Activated CD4-positive, CD25-positive, alpha-beta regulatory T cell treated with anti-CD3 and anti-CD28 coated beads, Interleukin-2, amount 50 U/mL, for 16 hours (primary cell): Measurements from ENCODE around the gene LITAF.
"Not testable (repeated sequence)": the region's sequence is repeated elsewhere in the genome, so short reads cannot be mapped to it uniquely, and the experiment has no call there.

Experiments
- DNase-seq: peaks from one replicate; pipeline ENCODE4 v3.0.0-alpha.2; 2020; ENCODE audit warnings: low read depth, low spot score

LITAF gene

DNA sequence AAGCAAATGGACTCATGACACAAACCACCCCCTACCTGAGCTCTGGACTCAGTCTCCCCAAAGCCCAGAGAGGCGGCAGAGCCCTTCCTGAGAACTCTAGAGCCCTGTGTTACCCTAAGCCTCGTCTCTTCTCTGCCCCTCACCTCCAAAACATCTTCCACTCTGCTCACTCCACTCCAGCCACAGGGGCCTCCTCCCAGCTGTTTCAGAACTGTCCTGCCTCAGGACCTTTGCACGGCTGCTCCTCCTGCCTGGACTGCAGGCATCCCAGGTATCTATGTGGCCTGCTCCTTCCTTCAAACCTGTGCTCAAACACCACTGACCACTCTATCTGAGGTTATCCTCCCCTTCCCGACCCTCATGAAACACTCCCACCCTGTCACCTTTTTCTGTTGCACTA, 12.9 kb upstream of the LITAF start:
- DNase-seq = no peak

DNA sequence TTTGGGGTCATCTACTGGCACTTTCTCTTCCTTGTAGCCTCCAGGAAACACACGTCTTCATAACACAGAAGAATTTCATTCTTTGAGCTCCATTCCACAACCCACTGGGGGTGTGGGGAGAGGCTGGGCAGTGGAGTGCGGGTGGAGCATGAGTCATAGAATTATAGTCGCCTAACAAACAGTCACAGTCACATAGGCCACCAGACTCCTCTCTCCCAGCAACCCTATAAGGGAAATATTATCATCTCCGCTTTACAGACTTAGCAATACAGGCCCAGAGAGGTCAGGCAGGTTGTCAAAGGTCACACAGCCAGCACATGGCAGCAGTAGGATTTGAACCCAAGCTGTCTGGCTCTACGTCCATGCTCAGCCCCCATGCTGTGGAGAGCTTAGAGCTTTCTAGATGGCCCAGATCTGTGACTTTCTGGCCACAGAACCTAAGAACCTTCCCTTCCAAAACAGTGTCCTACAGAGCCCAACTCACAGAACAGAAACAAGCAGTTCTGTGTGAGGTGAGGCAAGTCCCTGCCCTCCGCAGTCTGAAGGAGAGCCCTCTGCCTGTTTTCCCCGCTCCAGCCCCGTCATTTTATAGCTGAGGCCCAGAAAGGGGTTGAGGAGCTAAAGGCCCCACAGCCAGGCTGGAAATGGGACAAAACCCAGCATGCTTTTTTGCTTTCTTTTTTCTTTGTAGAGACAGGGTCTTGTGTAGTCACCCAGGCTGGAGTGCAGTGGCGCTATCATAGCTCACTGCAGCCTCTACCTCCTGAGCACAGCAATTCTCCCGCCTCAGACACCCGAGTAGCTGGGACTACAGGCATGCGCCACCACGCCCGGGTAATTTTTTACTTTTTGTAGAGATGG, 10.7 kb upstream of the LITAF start:
- no peak for DNase-seq

DNA sequence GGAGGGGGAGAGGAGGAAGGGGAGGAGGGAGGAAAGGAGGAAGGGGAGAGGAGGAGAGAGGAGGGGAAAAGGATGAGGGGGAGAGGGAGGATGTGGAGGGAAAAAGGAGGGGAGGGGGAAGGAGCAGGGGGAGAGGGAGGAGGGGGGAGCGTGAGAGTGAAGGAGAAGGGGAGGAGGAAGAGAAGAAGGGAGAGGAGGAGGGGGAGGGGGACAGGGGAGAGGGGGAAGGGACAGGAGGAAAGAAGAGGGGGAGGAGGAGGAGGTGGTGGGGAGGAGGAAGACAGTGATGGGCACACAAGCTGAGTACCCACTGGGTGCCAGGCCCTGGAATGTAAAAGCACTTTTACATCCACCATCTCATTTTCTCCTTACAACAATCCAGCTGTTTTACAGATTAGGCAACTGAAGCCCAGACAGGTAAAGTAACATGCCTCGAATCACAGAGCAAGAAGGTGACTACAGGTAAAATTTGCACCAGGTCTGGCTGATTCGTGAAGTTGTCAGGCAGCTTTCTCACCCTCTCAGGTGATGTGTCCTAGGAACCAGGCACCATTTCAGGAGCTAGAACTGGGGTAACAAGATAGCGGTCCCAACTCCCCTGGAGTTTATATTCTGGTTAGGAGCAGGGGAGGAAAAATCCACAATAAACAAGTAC, 10.0 kb upstream of the LITAF start:
- no peak for DNase-seq

DNA sequence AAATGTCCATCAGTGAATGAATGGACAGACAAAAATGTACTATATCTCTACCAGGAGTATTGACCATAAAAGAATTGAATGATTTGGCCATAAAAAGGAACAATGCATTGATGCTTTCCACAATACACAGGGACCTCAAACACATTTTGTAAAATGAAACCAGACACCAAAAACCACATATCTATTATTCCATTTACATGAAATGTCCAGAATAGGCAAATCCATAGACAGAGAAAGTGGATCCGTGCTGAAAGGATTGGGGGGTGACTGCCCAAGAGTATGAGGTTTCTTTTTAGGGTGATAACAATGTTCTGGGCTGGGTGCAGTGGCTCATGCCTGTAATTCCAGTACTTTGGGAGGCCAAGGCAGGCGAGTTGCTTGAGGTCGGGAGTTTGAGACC, 6.9 kb upstream of the LITAF start:
- DNase-seq = no peak

DNA sequence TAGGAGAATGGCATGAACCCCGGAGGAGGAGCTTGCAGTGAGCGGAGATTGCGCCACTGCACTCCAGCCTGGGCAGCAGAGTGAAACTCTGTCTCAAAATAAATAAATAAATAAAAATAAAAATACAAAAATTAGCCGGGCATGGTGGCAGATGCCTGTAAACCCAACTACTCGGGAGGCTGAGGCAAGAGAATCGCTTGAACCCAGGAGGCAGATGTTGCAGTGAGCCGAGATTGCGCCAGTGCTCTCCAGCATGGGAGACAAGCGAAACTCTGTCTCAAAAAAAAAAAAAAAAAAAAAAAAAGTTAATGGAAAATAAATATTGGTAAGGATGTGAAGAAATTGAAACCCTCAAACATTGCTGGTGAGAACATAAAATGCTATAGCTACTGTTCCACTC, 6.4 kb upstream of the LITAF start:
- not testable (repeated sequence) for DNase-seq

DNA sequence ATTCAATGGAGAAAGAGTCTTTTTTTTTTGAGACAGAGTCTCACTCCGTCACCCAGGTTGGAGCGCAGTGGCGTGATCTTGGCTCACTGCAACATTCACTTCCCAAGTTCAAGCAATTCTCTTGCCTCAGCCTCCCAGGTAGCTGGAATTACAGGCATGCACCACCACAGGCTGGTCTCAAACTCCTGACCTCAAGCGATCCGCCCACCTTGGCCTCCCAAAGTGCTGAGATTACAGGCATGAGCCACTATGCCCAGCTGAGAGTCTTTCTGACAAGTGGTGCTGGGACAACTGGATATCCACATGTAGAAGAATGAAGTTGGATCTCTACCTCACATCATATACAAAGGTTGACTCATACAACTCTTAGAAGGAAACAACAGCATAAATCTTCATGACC, 4.9 kb upstream of the LITAF start:
- DNase-seq = not testable (repeated sequence)

DNA sequence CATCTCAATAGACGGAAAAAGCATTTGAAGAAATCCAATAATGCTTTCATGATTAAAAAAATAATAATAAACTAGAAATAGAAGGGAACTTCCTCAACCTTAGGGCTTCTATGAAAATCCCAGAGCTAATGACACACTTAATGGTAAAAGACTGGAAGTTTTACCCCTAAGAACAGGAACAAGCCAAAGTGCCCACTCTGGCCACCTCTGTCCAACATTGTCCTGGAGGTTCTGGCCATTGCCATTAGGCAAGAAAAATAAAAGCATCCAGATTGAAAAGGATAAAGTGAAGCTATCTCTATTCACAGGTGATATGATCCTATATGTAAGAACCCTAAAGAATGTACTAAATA, 2.5 kb upstream of the LITAF start:
- DNase-seq = no peak

DNA sequence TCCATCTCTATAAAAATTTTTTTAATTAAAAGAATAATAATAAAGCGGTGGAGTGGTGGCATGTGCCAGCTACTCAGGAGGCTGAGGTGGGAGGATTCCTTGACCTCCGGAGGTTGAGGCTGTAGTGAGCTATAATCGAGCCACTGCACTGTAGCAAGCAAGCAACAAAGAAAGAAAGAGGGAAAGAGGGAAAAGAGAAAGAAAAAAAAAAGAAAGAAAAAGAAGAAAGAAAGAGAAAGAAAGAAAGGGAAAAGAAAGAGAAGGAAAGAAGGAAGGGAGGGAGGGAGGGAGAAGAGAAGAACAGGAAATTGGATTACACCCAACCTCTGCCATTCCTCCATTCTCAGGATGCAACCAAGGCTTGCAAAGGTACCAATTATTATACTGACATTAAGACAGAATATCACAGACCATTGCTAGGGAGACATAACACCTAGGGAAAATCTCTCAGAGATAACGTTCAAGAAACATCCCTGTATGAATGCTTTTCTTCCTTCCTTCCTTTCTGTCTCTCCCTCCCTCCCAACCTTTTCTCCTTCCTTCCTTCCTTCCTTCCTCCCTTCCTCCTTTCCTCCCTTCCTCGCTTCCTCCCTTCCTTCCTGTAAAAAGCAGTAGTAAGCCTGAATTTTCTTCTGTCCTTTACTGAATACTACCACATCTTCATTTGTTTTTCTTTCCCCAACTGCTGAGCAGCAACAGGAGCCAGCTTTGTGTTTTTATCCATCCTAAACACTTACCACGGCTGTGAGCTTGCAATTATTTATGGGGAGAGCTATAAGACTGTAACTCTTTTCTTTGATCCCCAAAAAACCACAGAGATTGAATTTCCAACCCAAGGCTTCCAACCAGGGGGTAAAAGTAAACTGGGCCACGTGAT, 1.8 kb upstream of the LITAF start:
- DNase-seq = no peak

DNA sequence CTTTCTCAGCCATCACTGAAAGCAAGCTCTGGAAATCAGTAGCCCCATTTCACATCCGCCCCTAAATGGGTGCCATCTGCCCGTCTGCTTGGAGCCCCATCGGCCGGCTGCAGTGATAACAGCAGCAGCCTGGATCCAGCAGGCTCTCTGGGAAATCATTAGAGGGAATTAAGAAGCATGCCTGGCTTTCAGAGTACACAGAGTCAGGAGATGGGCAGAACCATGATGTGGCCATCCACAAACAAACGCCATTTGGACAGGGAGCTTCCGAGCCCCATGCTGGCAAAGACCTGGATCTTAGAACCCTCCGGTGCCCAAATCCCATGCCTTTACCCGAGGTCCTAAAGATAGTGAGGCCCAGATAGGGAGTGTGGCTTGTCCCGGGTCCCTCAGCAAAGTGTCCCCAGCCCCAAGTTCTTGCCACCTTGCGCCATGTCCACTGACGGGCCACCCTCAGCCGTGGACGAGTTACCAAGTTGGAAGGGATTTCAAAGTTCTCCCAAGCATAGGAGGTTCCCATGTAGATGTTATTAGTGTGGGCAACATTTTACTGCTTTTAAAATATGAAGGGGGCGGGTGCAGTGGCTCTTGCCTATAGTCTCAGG, 1.0 kb upstream of the LITAF start:
- DNase-seq = no peak

DNA sequence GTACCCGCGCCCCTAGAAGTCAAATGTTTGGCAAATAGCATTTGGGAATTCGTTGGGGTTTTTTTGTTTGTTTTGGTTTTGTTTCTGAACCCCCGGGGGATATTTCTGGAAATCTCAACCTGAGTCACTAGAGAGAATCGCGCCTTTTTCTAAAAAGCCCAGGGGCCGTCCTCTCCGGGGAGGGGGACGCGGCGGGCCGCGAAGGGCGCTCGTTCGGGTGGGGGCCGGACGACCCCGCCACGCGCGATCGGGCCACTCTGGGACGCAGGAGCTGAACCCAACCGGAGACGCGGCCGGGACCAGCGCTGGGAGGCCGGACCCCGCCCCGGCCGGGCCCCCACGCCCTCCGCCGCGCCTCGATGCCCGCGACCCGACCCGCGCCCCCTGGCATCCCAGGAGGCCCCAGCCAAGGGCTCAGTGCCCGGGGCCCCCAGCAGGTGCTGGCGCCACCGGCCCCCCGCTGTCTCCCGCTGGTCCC, 302 bp downstream of the LITAF start:
- no peak for DNase-seq

DNA sequence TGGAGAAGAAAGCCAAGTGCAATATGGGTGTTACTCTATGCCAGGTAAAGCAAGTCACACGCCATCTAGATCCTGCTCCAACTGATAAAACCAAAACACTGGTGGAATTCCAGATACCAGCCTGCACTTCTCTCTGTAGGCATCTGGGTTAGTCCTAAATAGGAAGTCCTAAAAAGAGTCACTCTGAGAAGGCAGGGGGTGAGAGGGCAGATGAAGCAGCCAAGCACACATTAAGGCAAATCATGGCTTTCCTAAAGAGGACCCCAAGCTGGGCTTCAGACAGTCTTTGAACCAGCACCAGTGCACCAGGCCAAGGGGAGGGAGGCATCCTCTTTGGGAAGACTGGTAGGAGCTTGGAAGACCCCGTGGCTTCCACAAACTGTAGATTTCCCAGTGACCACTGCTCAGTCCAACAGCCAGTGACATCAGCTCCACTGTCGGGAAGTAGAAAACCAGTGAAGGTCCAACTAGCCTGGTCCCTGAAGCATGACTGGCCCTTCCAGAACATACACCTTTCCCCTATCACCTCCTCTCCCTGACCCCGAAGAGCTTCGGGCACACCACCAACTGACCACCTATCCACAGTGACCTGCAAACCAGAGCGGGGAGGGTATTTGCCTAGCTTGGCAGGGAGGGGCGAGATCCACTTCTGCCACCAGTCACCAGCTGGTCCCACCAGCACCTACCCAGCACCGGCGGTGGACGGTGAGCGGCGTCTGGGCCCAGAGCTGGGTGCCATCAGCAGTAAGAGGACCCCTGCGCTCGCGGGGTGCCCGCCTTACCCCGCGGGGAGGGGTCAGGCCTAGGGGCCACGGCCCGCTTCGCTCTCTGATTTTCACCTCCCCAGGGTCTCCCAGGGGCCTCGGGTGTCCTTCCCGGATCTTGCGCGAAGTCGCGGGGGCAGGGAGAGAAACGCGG, 1.0 kb downstream of the LITAF start:
- DNase-seq = no peak

DNA sequence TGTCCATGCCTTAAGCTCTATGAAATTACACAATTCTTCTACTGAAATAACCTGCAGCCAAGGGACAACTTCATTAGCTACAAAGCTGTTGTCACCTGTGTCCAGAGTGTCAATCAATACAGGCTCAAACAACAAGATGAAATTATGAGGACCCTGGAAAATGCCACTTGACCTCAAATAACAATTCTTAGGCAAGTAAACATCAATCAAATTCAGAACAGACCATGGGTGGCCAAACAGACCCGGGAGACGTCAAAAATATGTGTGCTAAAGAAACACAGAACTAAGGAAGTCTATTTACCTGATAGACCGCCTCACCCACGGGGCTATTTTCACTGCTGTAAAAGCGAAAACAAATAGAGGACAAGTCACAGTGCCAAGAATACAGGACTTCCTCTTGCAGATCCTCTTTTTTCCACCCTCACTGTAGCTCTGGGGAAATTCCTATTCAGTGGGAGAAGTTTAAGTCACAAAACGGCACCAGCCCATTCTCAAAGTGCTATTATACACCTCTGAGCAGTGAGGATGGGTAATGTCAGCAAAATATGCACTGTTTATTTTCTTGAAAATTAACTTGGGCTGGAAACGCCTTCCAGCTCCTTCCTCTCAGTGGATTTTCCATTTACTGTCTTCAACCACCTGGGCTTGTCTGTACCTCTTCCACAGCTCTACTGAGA, 2.7 kb downstream of the LITAF start:
- DNase-seq = no peak

DNA sequence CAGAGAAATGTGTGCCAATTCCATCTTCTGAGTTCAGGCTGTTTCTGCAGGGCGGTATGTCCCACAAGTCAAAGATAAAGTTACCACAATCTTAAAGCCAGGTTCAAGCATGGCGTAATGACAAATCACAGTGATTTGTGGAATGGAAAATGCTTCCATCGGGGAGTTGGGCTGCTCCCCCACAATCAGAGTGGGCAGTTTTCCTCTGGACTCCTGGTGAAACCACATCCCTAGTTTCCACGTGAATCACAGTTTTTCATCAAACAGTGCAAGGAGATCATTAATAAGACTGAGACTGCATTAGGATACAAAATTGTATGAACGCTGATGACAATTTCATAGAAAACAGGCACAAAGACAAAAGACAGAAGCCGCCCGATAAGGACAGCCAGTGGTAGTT, 3.6 kb downstream of the LITAF start:
- no peak for DNase-seq

DNA sequence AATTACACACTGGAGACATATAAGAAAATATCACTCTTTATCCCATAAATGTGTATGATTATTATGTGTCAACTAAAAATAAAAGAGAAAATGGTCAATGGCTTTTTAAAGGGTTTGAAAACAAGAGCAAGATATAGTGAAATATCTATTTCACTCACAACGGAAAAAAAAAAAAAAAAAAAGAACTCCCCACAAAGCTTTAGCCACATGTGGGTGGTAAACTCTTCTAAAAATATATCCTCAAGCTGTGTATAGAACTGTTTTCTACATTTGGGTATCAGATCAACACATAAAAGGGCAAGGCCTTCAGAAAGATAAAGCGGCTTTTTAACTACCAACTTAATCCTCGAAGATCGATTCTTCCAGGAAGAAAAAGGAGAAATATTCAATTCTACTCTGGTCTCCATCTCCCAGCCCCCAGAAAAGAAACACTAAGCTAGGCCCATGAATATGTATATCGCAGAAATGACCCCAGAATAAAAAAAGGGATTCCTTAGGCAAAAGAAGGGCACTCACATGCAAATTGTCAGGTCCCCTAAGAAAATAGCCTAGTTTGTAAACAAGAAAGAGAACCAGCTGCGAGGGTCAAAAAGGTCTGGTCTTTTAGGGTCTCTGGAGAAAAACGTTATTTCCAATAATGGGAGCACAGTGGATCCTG, 4.4 kb downstream of the LITAF start:
- no peak for DNase-seq

DNA sequence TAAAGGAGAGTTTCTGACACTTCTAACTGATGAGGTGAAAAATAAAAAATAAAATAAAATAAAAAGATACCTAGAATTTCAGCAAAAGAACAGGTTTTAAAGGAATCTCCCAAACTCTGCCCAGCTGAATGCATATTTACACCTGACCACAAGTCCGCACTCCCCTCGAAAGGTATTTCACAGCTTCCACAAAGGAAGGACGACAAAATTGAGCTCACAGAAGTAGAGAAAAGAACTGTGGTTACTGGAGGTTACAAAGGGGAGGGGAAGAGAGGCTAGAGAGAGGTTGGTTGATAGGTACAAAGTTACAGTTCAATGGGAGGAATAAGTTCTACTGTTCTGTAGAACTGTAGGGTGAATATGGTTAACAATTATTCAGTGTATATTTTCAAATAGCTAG, 5.0 kb downstream of the LITAF start:
- no peak for DNase-seq

DNA sequence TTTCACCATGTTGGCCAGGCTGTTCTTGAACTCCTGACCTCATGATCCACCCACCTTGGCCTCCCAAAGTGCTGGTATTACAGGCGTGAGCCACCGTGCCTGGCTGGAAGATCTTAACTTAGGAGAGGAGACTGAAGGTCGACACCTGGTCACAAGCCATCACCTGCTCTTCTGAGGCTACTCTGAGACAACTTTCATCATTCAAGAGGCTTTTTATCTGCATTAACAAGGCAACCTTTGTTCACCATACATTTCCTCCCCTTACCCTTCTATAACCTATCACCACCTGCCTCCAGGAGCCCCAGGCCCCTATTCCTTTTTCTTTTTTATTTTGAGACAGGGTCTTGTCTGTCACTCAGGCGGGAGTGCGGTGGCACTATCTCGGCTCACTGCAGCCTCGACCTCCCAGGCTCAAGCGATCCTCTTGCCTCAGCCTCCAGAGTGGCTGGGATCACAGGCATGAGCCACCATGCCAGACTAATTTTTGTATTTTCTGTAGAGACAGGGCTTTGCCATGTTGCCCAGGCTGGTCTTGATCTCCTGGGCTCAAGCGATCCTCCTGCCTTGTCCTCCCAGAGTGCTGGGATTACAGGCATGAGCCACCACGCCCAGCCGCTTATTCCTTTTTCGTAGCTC, 6.2 kb downstream of the LITAF start:
- DNase-seq = no peak

DNA sequence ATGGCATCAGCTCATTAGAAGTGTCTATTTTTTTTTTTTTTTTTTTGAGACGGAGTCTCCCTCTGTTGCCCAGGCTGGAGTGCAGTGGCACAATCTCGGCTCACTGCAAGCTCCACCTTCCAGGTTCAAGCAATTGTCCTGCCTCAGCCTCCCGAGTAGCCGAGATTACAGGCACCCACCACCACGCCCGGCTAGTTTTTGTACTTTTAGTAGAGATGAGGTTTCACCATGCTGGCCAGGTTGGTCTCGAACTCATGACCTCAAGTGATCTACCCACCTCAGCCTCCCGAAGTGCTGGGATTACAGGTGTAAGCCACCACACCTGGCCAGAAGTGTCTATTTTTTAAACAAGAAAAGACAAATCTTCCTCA, 9.4 kb downstream of the LITAF start:
- DNase-seq = not testable (repeated sequence)

DNA sequence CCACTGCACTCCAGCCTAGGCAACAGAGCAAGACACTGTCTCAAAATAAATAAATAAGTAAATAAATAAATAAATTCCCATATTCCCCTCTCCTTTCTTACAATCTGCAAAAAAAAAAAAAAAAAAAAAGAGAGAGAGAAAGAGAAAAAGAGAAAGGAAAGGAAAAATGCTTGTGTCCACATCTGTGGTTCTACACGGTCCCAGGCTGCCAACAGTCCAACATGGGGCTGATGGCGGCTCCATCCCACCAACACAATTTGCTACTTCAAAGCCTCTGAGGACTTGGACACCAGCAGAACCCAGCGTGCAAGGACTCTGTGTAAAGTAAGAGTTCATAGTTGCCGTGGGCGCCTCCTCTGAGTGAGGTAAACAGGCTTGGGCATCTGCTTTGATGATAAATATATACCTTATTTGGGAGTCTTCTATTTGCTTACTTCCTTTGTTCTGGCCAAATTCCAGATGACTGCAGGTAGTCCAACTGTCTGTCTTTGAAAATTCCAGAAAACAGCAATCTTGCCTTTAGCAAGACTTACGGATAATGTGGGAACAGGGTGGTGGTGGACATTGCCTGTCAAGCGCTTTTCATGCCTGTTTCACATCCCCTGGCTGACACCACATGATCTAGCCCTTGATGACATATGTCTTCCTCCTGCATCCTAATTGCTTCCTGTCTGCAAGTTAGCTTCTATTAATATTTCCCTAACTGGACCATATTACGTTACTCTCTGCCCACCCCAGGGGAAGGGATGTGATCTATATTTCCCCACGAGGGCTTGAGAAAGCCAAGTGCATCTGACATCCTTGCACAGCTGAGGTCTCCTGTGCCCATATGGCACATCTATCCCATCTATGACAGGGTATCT, 10.1 kb downstream of the LITAF start:
- no peak for DNase-seq
